WTC11 (cell line): ENCODE data around the gene PRSS56. TPM values are rescaled to one million over a fixed set of nuclear protein-coding genes. Genes with fewer than 3 reads are reported as not detected.

Experiments used
- CBFB ChIP-seq: sonication (generic); formaldehyde crosslinking; IDR thresholded peaks from 2 replicates; pipeline ENCODE4 v1.8.1; 2022; ENCODE audit warnings: mild to moderate bottlenecking, low read depth, missing genetic modification reagents
- CDX4 ChIP-seq: fragments of 250-450 bp; sonication (Bioruptor Pico); IDR thresholded peaks from 2 replicates; pipeline ENCODE4 v1.9.0; 2021; ENCODE audit warnings: moderate library complexity, mild to moderate bottlenecking, inconsistent platforms, borderline replicate concordance
- E2F4 ChIP-seq: sonication (generic); formaldehyde crosslinking; IDR thresholded peaks from 2 replicates; pipeline ENCODE4 v1.8.1; 2022; ENCODE audit warnings: low read depth, mild to moderate bottlenecking, moderate library complexity, missing genetic modification reagents, borderline replicate concordance
- E2F5 ChIP-seq: sonication (generic); formaldehyde crosslinking; IDR thresholded peaks from 2 replicates; pipeline ENCODE4 v1.8.1; 2022; ENCODE audit warnings: mild to moderate bottlenecking, moderate library complexity, missing genetic modification reagents
- KAT7 ChIP-seq: sonication (generic); formaldehyde crosslinking; IDR thresholded peaks from 2 replicates; pipeline ENCODE4 v1.8.1; 2023; ENCODE audit warnings: missing genetic modification reagents, mild to moderate bottlenecking, borderline replicate concordance
- MLX ChIP-seq: sonication (generic); formaldehyde crosslinking; IDR thresholded peaks from 2 replicates; pipeline ENCODE4 v1.8.1; 2023; ENCODE audit warnings: mild to moderate bottlenecking, missing genetic modification reagents, moderate library complexity
- NFE2L1 ChIP-seq: sonication (generic); formaldehyde crosslinking; IDR thresholded peaks from 2 replicates; pipeline ENCODE4 v1.8.1; 2023; ENCODE audit warnings: missing genetic modification reagents
- PRDM15 ChIP-seq: sonication (generic); formaldehyde crosslinking; IDR thresholded peaks from 2 replicates; pipeline ENCODE4 v1.8.0; 2022; ENCODE audit warnings: missing genetic modification reagents
- SMAD3 ChIP-seq: sonication (generic); formaldehyde crosslinking; IDR thresholded peaks from 2 replicates; pipeline ENCODE4 v1.8.0; 2022; ENCODE audit warnings: missing genetic modification reagents, mild to moderate bottlenecking, borderline replicate concordance
- SMAD4 ChIP-seq: sonication (generic); formaldehyde crosslinking; IDR thresholded peaks from 2 replicates; pipeline ENCODE4 v1.8.0; 2022; ENCODE audit warnings: mild to moderate bottlenecking, missing genetic modification reagents
- STAT6 ChIP-seq: sonication (generic); formaldehyde crosslinking; conservative IDR thresholded peaks from 2 replicates; pipeline ENCODE4 v1.8.1; 2023; ENCODE audit warnings: mild to moderate bottlenecking, low read depth, missing genetic modification reagents, moderate library complexity
- USF2 ChIP-seq: sonication (generic); formaldehyde crosslinking; IDR thresholded peaks from 2 replicates; pipeline ENCODE4 v1.8.1; 2023; ENCODE audit warnings: mild to moderate bottlenecking, missing genetic modification reagents, moderate library complexity
- ZNF219 ChIP-seq: sonication (generic); formaldehyde crosslinking; IDR thresholded peaks from 2 replicates; pipeline ENCODE4 v1.8.0; 2023; ENCODE audit warnings: missing genetic modification reagents, mild to moderate bottlenecking, borderline replicate concordance
- ZNF281 ChIP-seq: sonication (generic); formaldehyde crosslinking; IDR thresholded peaks from 2 replicates; pipeline ENCODE4 v1.8.0; 2023; ENCODE audit warnings: mild to moderate bottlenecking, missing genetic modification reagents
- ZNF396 ChIP-seq: fragments of 250-450 bp; sonication (Bioruptor Pico); IDR thresholded peaks from 2 replicates; pipeline ENCODE4 v1.8.0; 2021; ENCODE audit warnings: mild to moderate bottlenecking, moderate library complexity, borderline replicate concordance
- ZNF416 ChIP-seq: fragments of 250-450 bp; sonication (Bioruptor Pico); IDR thresholded peaks from 2 replicates; pipeline ENCODE4 v1.9.0; 2021; ENCODE audit warnings: mild to moderate bottlenecking, inconsistent platforms
- ZNF532 ChIP-seq: fragments of 250-450 bp; sonication (Bioruptor Pico); IDR thresholded peaks from 2 replicates; pipeline ENCODE4 v1.9.0; 2021; ENCODE audit warnings: mild to moderate bottlenecking, borderline replicate concordance
- total RNA-seq: library from RNA; stranded (reverse); gene quantifications from 3 replicates; pipeline ENCODE4 v1.2.3, GENCODE V29; 2021

Gene PRSS56
- total RNA-seq, 1 experiment from 2014 or later, result not detected

- TF ChIP-seq MLX (0 out of 2 replicates have a peak, but pooled peaks have one; percentile 80), ZNF532 (CRISPR knock-in tag) (no peak), NFE2L1 (CRISPR knock-in tag) (no peak; the same call in 1 of the 2 replicates), KAT7 (CRISPR knock-in tag) (peak; percentile 94; the same call in 1 of the 2 replicates), SMAD3 (CRISPR knock-in tag) (peak; percentile 62; the same call in 1 of the 2 replicates), ZNF219 (CRISPR knock-in tag) (0 out of 2 replicates have a peak, but pooled peaks have one; percentile 5), STAT6 (CRISPR knock-in tag) (no peak), ZNF281 (CRISPR knock-in tag) (peak; percentile 82; the same call in 1 of the 2 replicates), E2F5 (CRISPR knock-in tag) (peak; percentile 67; the same call in 1 of the 2 replicates), CDX4 (no peak), ZNF396 (CRISPR knock-in tag) (no peak), ZNF416 (no peak), SMAD4 (CRISPR knock-in tag) (no peak; the same call in 1 of the 2 replicates), CBFB (no peak), USF2 (CRISPR knock-in tag) (peak; percentile 51; the same call in 1 of the 2 replicates), PRDM15 (CRISPR knock-in tag) (no peak), E2F4 (CRISPR knock-in tag) (peak; percentile 16; the same call in 1 of the 2 replicates)
These were observed 30.4 kb downstream of the PRSS56 start, which contains the start of the genes EIF4E2 and TIGD1 (continued) for GRCh38 chr2:232550354-232551249.
